ENCODE results near the gene UBE2H.

GRCh38 chr7:129969881-129970446 is 17.2 kb upstream of the UBE2H start:
- no peak for TF ChIP-seq CTCF (IDR thresholded peaks at IDR 0.05; ENCODE audit: insufficient read depth, low read length, poor library complexity, severe bottlenecking)
- TF ChIP-seq EZH2phosphoT487 (conservative IDR thresholded peaks at IDR 0.05; ENCODE audit: low read length) = no peak
